ENCODE results near the gene ADAMTS5. TPM values are rescaled to one million over a fixed set of nuclear protein-coding genes. Genes with fewer than 3 reads are reported as not detected.

ADAMTS5 gene
- total RNA-seq = not detected

- H3K9me3 Mint-ChIP-seq = no peaks in the 10 kb centered on the region
- DNase-seq (no peak), ATAC-seq (replicated peaks in 1 of 2) (no peak)
- H3K27ac Mint-ChIP-seq = no peak within 1 kb of the TSS
- H3K27me3 Mint-ChIP-seq (ENCODE audit: low read depth) = peaks cover 59% of the 10 kb centered on the region
- no peaks in the 10 kb centered on the region for H3K36me3 Mint-ChIP-seq (ENCODE audit: insufficient read depth in 2 of 2)
- H3K4me1 Mint-ChIP-seq (ENCODE audit: low read depth) = peaks cover 5% of the 10 kb centered on the region
- peak within 1 kb of the TSS; percentile 22 to 32 for H3K4me3 Mint-ChIP-seq
Measured at GRCh38 chr21:26967062-26967913, at the start of gene ADAMTS5. ADAMTS5 (minus strand) TSS chr21:26967088; CDS start chr21:26966391, 697 bp downstream.

- no peak for ATAC-seq (replicated peaks in 1 of 2)
- Mint-ChIP-seq H3K4me1 (ENCODE audit: low read depth) (no peaks in the 10 kb centered on the region), H3K27me3 (ENCODE audit: low read depth) (no peaks in the 10 kb centered on the region), H3K27ac (no peak overlapping the region), H3K4me3 (no peak overlapping the region), H3K9me3 (peaks cover 0 to 1% of the 10 kb centered on the region in 2 donors), H3K36me3 (ENCODE audit: insufficient read depth in 2 of 2) (no peaks in the 10 kb centered on the region)
- DNase-seq = no peak
Measured at GRCh38 chr21:27001526-27001925, 34.6 kb upstream of the ADAMTS5 start.

GRCh38 chr21:26983576-26983975 lies 16.7 kb upstream of the ADAMTS5 start:
- ATAC-seq (replicated peaks in 1 of 2) (no peak), DNase-seq (no peak)
- no peaks in the 10 kb centered on the region for H3K4me1 Mint-ChIP-seq (ENCODE audit: low read depth)
- H3K27ac Mint-ChIP-seq = no peak overlapping the region
- H3K27me3 Mint-ChIP-seq (ENCODE audit: low read depth) = no peaks in the 10 kb centered on the region
- peaks cover 7 to 14% of the 10 kb centered on the region in 2 donors for H3K9me3 Mint-ChIP-seq
- peaks cover 2 to 3% of the 10 kb centered on the region in 2 donors for H3K36me3 Mint-ChIP-seq (ENCODE audit: insufficient read depth in 2 of 2)
- H3K4me3 Mint-ChIP-seq = no peak overlapping the region

GRCh38 chr21:26982767-26983166 lies 15.9 kb upstream of the ADAMTS5 start:
- no peak overlapping the region for H3K27ac Mint-ChIP-seq
- peaks cover 7 to 10% of the 10 kb centered on the region in 2 donors for H3K9me3 Mint-ChIP-seq
- H3K36me3 Mint-ChIP-seq (ENCODE audit: insufficient read depth in 2 of 2) = peaks cover 2 to 3% of the 10 kb centered on the region in 2 donors
- ATAC-seq (replicated peaks in 1 of 2) = no peak
- no peaks in the 10 kb centered on the region for H3K27me3 Mint-ChIP-seq (ENCODE audit: low read depth)
- no peaks in the 10 kb centered on the region for H3K4me1 Mint-ChIP-seq (ENCODE audit: low read depth)
- H3K4me3 Mint-ChIP-seq = no peak overlapping the region
- DNase-seq = no peak

GRCh38 chr21:26977746-26978145 lies 10.9 kb upstream of the ADAMTS5 start:
- no peak for ATAC-seq (replicated peaks in 1 of 2)
- Mint-ChIP-seq H3K36me3 (ENCODE audit: insufficient read depth in 2 of 2) (peaks cover 2 to 3% of the 10 kb centered on the region in 2 donors), H3K9me3 (peaks cover 4 to 5% of the 10 kb centered on the region in 2 donors), H3K27ac (no peak overlapping the region), H3K4me3 (no peak overlapping the region), H3K27me3 (ENCODE audit: low read depth) (no peaks in the 10 kb centered on the region), H3K4me1 (ENCODE audit: low read depth) (no peaks in the 10 kb centered on the region)
- no peak for DNase-seq

GRCh38 chr21:26973226-26973625 lies 6.3 kb upstream of the ADAMTS5 start:
- Mint-ChIP-seq H3K9me3 (no peaks in the 10 kb centered on the region), H3K27ac (no peak overlapping the region), H3K4me3 (no peak overlapping the region), H3K4me1 (ENCODE audit: low read depth) (no peaks in the 10 kb centered on the region), H3K36me3 (ENCODE audit: insufficient read depth in 2 of 2) (no peaks in the 10 kb centered on the region), H3K27me3 (ENCODE audit: low read depth) (peaks cover 18% of the 10 kb centered on the region)
- no peak for DNase-seq
- no peak for ATAC-seq (replicated peaks in 1 of 2)

GRCh38 chr21:26972192-26972591 lies 5.3 kb upstream of the ADAMTS5 start:
- Mint-ChIP-seq H3K4me3 (no peak overlapping the region), H3K9me3 (no peaks in the 10 kb centered on the region), H3K36me3 (ENCODE audit: insufficient read depth in 2 of 2) (no peaks in the 10 kb centered on the region), H3K27me3 (ENCODE audit: low read depth) (peaks cover 29% of the 10 kb centered on the region), H3K27ac (no peak overlapping the region), H3K4me1 (ENCODE audit: low read depth) (peaks cover 5% of the 10 kb centered on the region)
- ATAC-seq (replicated peaks in 1 of 2) = no peak
- no peak for DNase-seq

- Mint-ChIP-seq H3K27ac (no peak overlapping the region), H3K36me3 (ENCODE audit: insufficient read depth in 2 of 2) (no peaks in the 10 kb centered on the region)
Measured at GRCh38 chr21:26969971-26970725, 3.3 kb upstream of the ADAMTS5 start.

GRCh38 chr21:26966649-26967061 lies 233 bp downstream of the ADAMTS5 start:
- Mint-ChIP-seq H3K4me3 (peak overlapping the region in 1 of 2 donors; percentile 22), H3K9me3 (no peaks in the 10 kb centered on the region), H3K27ac (no peak overlapping the region), H3K27me3 (ENCODE audit: low read depth) (peaks cover 63% of the 10 kb centered on the region), H3K4me1 (ENCODE audit: low read depth) (peaks cover 5% of the 10 kb centered on the region), H3K36me3 (ENCODE audit: insufficient read depth in 2 of 2) (no peaks in the 10 kb centered on the region)
- no peak for DNase-seq
- no peak for ATAC-seq (replicated peaks in 1 of 2)

More at GRCh38 chr21:26969971-26970725, 3.3 kb upstream of the ADAMTS5 start:
- DNase-seq (no peak), ATAC-seq (replicated peaks in 1 of 2) (no peak)
- Mint-ChIP-seq H3K4me1 (ENCODE audit: low read depth) (peaks cover 5% of the 10 kb centered on the region), H3K4me3 (no peak overlapping the region), H3K27me3 (ENCODE audit: low read depth) (peaks cover 40% of the 10 kb centered on the region), H3K9me3 (no peaks in the 10 kb centered on the region)

- no peak overlapping the region for H3K27ac Mint-ChIP-seq
- H3K27me3 Mint-ChIP-seq (ENCODE audit: low read depth) = peaks cover 65% of the 10 kb centered on the region
- H3K4me3 Mint-ChIP-seq = no peak overlapping the region
- H3K9me3 Mint-ChIP-seq = no peaks in the 10 kb centered on the region
- DNase-seq (no peak), ATAC-seq (replicated peaks in 1 of 2) (no peak)
- H3K4me1 Mint-ChIP-seq (ENCODE audit: low read depth) = peaks cover 5% of the 10 kb centered on the region
- H3K36me3 Mint-ChIP-seq (ENCODE audit: insufficient read depth in 2 of 2) = no peaks in the 10 kb centered on the region
Measured at GRCh38 chr21:26965907-26966581, 844 bp downstream of the ADAMTS5 start.

GRCh38 chr21:26965040-26965906 lies 1.6 kb downstream of the ADAMTS5 start:
- Mint-ChIP-seq H3K9me3 (no peaks in the 10 kb centered on the region), H3K36me3 (ENCODE audit: insufficient read depth in 2 of 2) (no peaks in the 10 kb centered on the region), H3K27ac (no peak overlapping the region), H3K4me3 (no peak overlapping the region), H3K4me1 (ENCODE audit: low read depth) (peaks cover 5% of the 10 kb centered on the region), H3K27me3 (ENCODE audit: low read depth) (peaks cover 57% of the 10 kb centered on the region)
- ATAC-seq (replicated peaks in 1 of 2) = no peak
- no peak for DNase-seq

- H3K36me3 Mint-ChIP-seq (ENCODE audit: insufficient read depth in 2 of 2) = no peaks in the 10 kb centered on the region
- ATAC-seq (replicated peaks in 1 of 2) = no peak
- no peak overlapping the region for H3K4me3 Mint-ChIP-seq
Measured at GRCh38 chr21:26964170-26964778, 2.6 kb downstream of the ADAMTS5 start.

More at GRCh38 chr21:26964170-26964778, 2.6 kb downstream of the ADAMTS5 start:
- H3K9me3 Mint-ChIP-seq = no peaks in the 10 kb centered on the region
- H3K27ac Mint-ChIP-seq = peak overlapping the region; percentile 8
- peaks cover 56% of the 10 kb centered on the region for H3K27me3 Mint-ChIP-seq (ENCODE audit: low read depth)
- peaks cover 5% of the 10 kb centered on the region for H3K4me1 Mint-ChIP-seq (ENCODE audit: low read depth)
- no peak for DNase-seq
